HPDE6-E6E7 (cell line): Measurements from ENCODE around the gene FUT4.
"Not testable (repeated sequence)": the region's sequence is repeated elsewhere in the genome, so short reads cannot be mapped to it uniquely, and the experiment has no call there.

ENCODE experiments used
- DNase-seq: peaks from one replicate; pipeline ENCODE4 v3.0.0; 2011; ENCODE audit warnings: missing footprints; ENCODE audit errors: extremely low spot score

FUT4 gene

DNA sequence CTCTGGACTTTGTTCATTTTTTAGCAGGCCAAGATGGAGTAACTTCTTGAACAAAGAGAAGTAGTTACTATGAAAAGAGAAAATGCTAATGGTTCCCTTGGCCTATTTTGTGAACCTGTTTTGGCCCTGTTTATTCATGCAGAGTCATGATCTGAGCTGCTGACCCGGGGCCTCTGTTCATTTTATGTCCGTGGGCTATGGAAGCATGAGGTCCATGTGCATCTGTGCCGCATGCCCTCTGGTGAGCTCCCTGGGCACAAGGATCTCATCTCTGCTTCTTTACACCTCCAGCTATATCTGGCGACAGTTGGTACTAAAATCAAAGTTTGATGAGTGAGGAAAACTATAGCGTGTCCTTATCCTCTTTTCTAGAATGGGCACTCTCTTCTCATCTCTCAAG lies 24.5 kb downstream of the FUT4 start:
- no peak for DNase-seq

DNA sequence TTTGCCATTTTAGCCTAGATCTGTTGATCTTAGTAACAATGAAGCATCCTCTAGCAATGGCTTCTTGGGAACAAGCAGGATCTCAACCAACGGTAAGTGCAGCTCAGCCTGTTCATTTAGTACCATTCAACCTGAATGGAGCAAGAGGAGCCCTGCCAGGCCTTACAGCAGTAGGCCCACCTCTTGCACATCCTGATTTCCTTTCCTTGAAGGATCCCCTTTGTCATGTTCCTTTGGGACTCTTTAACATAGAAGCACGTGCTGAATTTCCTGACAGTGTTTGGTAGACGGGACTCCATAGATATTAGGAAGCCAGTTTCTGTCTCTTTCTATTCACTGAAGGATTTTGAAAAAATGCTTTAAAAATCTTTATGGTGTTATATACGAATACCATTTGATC lies 25.0 kb downstream of the FUT4 start:
- no peak for DNase-seq

DNA sequence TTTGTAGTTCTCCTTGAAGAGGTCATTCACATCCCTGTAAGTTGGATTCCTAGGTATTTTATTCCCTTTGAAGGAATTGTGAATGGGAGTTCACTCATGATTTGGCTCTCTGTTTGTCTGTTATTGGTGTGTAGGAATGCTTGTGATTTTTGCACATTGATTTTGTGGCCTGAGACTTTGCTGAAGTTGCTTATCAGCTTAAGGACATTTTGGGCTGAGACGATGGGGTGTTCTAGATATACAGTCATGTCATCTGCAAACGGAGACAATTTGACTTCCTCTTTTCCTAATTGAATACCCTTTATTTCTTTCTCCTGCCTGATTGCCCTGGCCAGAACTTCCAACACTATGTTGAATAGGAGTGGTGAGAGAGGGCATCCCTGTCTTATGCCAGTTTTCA lies 29.3 kb downstream of the FUT4 start:
- DNase-seq = not testable (repeated sequence)

DNA sequence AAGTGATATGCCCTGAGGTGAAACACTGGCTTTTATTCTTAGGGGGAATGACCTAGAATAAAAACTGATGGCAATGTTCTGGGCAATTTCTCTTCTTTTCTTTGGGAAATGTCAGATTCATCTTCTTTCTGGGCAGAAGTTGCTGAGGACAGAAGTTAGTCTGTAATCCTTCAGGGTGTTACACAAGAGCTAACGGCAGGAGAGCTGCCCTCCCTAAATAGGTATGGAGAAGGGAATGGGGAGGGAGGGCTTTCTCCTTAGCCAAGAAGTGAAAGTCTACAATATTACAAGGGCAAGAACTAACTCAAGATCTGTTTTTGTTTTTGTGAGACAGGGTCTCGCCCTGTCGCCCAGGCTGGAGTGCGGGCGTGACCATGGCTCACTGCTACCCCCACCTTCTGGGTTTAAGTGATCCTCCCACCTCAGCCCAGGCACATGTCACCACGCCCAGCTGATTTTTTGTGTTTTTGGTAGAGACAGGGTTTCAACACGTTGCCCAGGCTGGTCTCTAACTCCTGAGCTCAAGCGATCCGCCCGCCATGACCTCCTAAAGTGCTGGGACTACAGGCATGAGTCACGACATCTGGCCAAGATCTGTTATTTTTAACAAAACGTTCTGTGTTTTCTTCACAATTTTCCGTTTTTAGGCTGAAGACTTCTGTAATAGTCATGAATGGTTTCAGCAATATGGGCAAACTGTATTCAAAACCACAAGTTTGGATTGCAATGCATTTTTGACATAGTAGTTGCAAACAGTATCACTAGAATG lies 30.7 kb downstream of the FUT4 start:
- no peak for DNase-seq

DNA sequence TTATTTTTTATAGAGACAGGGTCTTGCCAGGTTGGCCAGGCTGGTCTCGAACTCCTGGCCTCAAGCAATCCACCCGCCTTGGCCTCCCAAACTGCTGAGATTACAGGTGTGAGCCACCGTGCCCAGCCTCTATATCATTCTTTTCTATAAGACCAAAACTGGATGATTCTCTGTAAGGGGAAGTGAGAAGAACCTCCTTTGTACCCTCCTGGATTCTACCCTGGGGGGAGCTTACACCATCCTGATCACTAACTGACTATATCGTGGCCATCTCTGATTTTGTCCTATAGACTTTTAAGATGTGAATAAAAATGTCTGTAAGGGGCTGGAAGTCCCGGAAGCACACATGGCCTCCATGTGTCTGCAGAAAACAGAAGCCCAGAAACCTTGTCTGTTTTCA lies 32.6 kb downstream of the FUT4 start:
- no peak for DNase-seq

DNA sequence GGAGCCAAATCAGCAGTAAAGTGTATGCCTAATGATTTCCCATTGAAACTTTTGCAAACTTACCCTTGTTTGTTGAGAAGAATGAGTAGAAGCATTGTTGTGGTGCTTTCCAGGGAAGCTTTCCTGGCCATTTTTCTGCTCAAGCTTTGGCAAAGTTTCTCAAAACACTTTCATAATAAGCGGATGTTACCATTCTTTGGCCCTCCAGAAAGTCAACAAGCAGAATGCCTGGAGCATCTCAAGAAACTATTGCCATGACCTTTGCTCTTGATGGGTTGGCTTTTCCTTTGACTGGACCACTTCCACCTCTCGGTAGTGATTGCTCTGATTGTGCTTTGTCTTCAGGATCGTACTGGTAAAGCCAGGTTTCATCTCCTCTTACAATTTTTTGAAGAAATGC lies 34.1 kb downstream of the FUT4 start:
- no peak for DNase-seq

DNA sequence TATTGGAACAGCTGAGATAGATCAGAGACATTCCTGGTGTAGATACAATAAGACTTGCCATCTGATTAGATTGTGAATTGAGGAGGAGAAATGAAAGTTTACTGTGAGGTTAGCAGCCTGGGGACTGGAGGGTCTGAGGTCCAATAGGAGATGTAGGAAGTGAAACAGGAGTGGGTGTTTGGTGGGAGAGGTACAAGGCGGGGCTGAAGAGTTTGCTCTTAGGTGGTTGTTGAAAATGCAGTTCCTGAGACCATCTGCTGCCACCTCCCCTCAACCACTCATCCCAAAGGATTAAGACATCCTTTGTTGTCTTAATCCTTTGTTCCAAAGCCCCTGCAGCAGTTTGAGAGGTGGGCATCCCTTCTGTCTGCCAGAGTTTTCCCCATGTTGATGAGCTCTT lies 38.2 kb downstream of the FUT4 start:
- DNase-seq = no peak

DNA sequence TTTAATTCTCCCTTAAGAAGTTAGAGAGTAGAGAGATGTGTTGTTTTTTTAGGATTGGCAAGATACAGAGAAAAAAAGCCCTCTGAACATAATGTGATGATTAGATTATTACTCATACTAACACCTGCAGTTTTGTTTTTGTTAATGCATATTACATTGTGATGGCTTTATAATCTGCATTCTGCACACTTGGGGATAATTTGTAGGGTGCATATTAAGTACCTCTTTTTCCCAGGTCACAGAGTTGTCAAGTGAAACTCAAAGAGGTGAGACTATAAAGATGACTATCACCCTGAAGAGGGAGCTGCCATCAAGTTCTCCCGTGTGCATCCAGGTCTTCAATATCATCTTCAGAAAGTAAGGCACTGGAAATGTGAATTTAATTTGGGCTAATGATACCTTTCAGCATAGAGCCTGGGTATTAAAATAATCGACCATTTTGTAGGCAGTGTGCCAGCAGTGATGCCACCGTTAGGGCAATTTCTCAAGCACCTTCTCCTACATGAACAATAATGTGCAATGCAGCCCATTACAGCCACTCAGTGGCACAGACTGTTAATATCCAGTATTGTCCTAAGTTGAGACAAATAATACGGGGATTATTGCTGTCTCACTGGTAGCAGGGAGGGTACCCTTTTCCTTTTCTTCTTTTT lies 39.6 kb downstream of the FUT4 start:
- no peak for DNase-seq

DNA sequence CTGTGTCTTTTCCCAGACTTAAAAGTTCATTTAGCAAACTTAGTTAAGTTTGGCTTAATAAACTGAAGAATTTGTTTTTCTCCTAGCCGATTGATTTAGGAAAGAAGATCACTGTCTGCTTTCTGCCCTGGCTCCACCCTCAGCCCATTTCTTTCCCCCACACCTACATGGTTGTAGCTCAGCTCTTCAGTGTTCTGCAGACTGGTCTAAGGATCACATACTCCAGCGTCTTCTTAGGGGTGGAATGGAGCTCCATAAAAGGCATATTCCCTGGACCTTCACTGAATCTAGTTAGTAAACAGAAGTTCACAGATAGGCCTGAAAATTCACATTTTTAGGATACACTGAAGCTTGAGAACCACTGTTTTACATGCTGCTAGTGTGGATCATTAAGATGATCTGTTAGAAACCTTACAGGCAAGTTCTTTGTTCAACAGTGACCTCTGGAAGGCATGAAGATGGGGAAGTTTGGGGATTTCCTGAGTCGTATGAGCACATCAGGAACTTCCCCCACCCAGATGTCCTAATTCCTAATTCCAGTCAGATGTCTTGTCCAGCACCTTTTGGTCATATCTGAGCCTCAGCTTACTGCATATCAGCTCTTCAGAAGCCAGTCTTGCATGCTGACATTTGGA lies 40.3 kb downstream of the FUT4 start:
- no peak for DNase-seq

DNA sequence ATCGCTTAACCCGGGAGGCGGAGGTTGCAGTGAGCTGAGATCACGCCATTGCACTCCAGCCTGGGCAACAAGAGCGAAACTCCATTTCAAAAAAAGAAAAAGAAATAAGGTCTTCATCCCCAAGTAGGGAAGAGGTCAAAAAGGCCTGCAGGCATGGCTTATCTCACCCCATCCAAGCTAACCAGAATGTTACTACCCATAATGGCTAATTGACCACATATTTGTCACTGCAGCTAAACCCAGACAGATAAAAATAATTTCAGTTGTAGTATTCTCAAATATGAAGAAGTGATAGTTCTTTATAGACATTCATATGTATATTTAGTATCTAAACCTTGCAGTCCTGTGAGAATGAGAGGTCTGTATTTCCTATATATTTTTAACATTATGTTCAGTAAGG lies 41.3 kb downstream of the FUT4 start:
- no peak for DNase-seq

DNA sequence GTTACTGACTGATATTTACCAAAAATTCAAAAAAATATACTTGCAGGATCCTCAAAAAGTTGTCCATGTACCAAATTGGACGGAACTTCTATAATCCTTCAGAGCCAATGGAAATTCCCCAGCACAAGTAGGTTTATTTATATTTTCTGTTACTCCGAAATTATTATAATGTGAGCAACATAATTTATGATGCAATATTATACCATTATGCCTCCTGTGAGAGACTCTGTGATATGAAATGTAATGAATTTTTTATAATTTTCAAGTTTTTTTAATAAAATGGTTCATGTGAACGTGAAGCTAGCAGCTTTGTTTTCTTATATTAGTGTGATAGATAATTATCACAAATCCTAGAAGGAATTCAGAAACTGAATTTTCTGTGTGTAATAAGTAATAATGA lies 41.7 kb downstream of the FUT4 start:
- DNase-seq = no peak

DNA sequence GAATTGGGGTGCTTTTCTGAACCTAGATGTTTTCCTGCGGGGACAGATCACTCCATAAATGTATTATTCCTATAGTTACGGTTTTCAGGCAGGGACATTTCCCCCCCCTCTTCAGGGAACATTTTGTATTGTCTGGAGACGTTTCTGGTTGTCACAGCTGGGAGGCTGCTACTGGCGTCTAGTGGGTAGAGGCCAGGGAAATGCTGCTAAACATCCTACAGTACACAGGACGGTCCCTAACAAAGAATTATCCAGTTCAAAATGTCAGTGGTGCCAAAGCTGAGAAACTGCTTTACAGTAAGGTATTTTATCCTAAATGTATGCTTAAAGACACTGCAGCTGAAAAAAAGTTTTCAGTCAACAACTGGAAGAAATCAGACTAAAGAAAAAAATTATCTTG lies 42.8 kb downstream of the FUT4 start:
- no peak for DNase-seq

DNA sequence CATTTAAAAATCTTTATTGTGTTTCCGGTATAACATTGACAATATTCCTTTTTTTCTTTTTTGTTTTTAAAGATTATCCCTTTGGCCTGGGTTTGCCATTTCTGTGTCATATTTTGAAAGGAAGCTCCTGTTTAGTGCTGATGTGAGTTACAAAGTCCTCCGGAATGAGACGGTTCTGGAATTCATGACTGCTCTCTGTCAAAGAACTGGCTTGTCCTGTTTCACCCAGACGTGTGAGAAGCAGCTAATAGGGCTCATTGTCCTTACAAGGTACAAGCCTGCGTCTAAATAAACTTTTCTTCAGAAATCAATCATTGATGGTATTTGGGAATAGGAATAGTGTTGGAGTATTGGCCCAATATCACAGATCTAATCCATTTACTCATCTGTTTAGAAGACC lies 43.3 kb downstream of the FUT4 start:
- no peak for DNase-seq

DNA sequence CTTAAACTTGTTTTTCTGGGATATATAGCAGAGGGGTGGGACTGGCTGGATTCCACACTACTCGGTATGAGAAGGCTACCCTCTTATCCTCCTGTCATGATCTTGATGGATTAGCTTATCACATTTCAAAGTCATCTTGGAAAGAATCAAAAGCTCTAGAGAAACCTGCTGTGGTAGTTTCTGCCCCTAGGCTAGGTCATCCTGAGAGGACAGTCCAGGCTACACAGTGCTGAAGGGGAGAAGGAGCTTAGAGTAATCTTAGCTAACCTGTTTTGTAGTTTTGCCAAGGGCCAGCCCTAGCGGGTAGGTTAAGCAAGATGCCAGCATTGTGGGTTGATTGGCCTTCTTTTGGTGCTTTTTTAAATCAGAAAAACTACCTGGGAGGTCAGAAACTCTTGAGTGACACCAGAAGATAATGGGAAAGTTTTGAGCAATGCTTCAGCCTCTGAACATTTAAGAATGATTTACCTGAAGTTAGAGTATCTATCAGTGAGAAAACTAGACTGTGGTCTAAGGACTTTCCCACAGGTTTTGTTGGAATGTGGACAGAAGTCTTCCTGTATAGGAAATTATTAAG lies 44.7 kb downstream of the FUT4 start:
- no peak for DNase-seq

DNA sequence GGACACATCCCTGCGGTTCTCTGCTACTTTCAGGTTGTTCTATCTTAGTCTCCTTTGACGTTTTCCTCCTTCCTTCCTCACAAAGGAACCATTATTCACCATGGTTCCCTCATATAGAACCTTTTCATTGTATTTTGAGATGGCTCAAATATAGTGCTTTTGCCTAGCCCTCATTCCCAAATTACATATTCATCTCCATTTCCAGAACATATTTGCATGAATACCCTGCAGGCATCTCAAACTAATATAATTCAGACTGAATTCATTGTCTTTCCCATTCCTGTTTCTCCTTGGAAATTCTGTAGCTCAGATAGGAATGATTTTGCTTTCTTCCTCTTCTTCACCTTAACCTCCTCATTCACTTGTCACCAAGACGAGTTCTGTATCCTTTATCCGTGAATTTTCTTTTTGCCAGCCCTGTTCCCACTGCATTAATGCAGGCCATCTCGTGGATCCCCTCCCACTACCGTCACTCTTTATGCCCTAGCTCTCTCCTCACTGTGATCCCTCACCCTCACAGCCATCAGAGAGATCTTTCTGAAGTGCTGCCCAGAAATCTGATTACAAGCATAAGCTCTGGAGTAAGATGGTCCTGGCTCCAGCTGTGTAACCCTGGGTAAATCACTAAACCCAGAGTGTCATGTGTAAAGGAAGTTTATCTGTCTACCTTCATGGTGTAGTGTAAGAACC lies 46.8 kb downstream of the FUT4 start:
- no peak for DNase-seq

DNA sequence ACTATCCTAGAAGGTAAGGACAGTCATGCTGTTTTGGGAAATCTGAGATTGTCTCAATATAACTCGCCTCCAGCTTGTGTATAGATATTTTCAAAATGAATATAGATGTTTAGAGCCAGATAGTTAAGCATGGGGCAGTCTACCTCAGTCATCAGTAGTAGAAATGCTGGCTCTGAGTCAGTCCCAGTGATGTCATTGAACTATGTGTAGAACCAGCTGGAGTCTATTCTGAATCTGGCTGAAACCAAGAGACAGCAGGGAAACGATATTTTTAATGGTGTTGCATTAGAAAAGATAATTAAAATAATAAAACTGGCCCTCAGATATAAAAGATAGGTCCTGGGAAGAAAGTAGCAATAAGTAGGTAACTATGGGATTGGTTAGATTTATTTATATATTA lies 49.3 kb downstream of the FUT4 start:
- DNase-seq = no peak

DNA sequence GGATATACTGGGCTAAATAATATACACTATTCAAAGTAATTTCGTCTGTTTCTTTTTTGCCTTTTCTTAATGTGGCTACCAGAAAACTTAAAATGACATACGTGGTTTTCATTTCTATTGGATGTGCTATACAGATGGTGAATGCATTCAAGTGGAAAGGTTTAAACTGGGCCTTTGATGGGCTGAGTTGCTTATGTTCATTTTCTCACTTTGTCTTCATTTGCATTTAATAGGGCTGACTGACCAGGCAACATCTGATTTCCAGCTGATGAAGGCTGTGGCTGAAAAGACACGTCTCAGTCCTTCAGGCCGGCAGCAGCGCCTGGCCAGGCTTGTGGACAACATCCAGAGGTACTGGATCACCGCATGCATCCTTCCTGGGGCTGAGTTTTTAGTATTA lies 51.4 kb downstream of the FUT4 start:
- DNase-seq = no peak

DNA sequence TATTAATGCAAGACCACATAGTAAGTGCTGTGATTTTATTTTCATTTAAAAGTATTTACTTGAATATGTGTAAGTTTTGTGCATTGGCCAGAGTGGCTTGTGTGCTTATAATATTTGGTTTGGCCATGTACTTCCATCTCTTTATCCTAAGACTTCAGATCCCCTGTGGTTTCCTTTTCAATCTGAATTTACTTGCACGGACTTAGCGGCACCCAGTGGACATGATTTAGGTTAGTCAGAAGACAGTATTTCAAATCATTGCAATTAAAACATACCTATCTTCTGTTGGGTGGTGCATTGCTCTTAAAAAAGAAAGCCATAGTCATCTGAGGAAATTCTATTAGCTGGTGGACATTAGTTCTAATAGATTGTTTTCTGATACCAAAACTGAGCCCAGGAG lies 54.2 kb downstream of the FUT4 start:
- no peak for DNase-seq
